AG04450 (cell line): Measurements from ENCODE around the gene ACO2. TPM values are rescaled to one million over a fixed set of nuclear protein-coding genes. Genes with fewer than 3 reads are reported as not detected.

Experiments
- CTCF ChIA-PET: fragments of 300-600, 350-600 bp; formaldehyde crosslinking; extraction: SDS; loops from one replicate; lab custom pipeline; 2022; ENCODE audit warnings: antibody characterized with exemption, inconsistent platforms; lab: Charles Lee
- POLR2A ChIA-PET: fragments of 350-600 bp; formaldehyde crosslinking; extraction: SDS; loops from one replicate; lab custom pipeline; 2021; ENCODE audit warnings: antibody characterized with exemption, inconsistent platforms; lab: Yijun Ruan, JAX
- DNase-seq: peaks from one replicate; pipeline ENCODE4 v3.0.0-alpha.2; 2011; ENCODE audit warnings: low read depth, low spot score
- H3K27ac ChIP-seq: one replicate; pipeline ENCODE4 v1.5.1; 2012; ENCODE audit warnings: low read depth, low read length, control low read depth
- H3K27me3 ChIP-seq: one replicate; pipeline ENCODE4 v1.6.0; 2012; ENCODE audit warnings: low read length; ENCODE audit not compliant: control insufficient read depth, insufficient read depth
- H3K4me3 ChIP-seq: 2 replicates; pipeline ENCODE4 v1.5.1; 2011; ENCODE audit warnings: mild to moderate bottlenecking, low read depth, low read length, control low read depth
- H3K9me3 ChIP-seq: 2 replicates; pipeline ENCODE4 v1.5.1; 2012; ENCODE audit warnings: low read length; ENCODE audit not compliant: control insufficient read depth, insufficient read depth
- CTCF ChIP-seq: IDR thresholded peaks from 2 replicates; pipeline ENCODE4 v1.5.1; 2011; ENCODE audit warnings: low read depth, low read length, control low read depth, inconsistent platforms
- polyA plus RNA-seq: library from polyadenylated mRNA; depleted of rRNA; stranded (reverse); fragments of >200 nt; gene quantifications from 2 replicates; pipeline ENCODE4 v1.2.3, GENCODE V29; 2011

The ACO2 gene
- polyA plus RNA-seq, 1 experiment: 32.2 TPM

GRCh38 chr22:41537203-41537602, 68.3 kb downstream of the ACO2 start:
- no peaks in the 10 kb centered on the region for H3K27me3 ChIP-seq
- TF ChIP-seq CTCF: no peak
- no peak overlapping the region for H3K4me3 ChIP-seq
- no peak overlapping the region for H3K27ac ChIP-seq
- ChIA-PET POLR2A (interaction anchor here (0.6 kb wide), 1 partner anchor 17 kb away, joined by 3 read pairs; no protein-coding TSS in a partner anchor), CTCF (no interaction called here)
- H3K9me3 ChIP-seq: no peaks in the 10 kb centered on the region; the same call in 1 of the 2 replicates
- no peak for DNase-seq

- H3K4me3 ChIP-seq: no peak overlapping the region
- ChIA-PET CTCF (interaction anchor here (0.7 kb wide), 1 partner anchor 17 kb away, joined by 3 read pairs; no protein-coding TSS in a partner anchor), POLR2A (no interaction called here)
- H3K27ac ChIP-seq: no peak overlapping the region
- TF ChIP-seq CTCF: no peak
- H3K9me3 ChIP-seq: no peaks in the 10 kb centered on the region; the same call in 1 of the 2 replicates
- no peaks in the 10 kb centered on the region for H3K27me3 ChIP-seq
- no peak for DNase-seq
Observed at GRCh38 chr22:41538583-41538982, 69.7 kb downstream of the ACO2 start.

- Histone ChIP-seq H3K9me3 (no peaks in the 10 kb centered on the region; the same call in 1 of the 2 replicates), H3K27me3 (no peaks in the 10 kb centered on the region), H3K4me3 (no peak overlapping the region), H3K27ac (no peak overlapping the region)
- TF ChIP-seq CTCF: no peak
- CTCF ChIA-PET: interaction anchor here (0.7 kb wide), 1 partner anchor 17 kb away, joined by 3 read pairs; no protein-coding TSS in a partner anchor
- POLR2A ChIA-PET: no interaction called here
- DNase-seq: no peak
Observed at GRCh38 chr22:41539146-41540005, 70.5 kb downstream of the ACO2 start.

GRCh38 chr22:41540006-41540315, 71.0 kb downstream of the ACO2 start:
- no peak for TF ChIP-seq CTCF
- POLR2A ChIA-PET: no interaction called here
- Histone ChIP-seq H3K27me3 (no peaks in the 10 kb centered on the region), H3K9me3 (no peaks in the 10 kb centered on the region; the same call in 1 of the 2 replicates), H3K27ac (no peak overlapping the region), H3K4me3 (no peak overlapping the region)
- CTCF ChIA-PET: no interaction called here
- DNase-seq: no peak

GRCh38 chr22:41540365-41540764, 71.4 kb downstream of the ACO2 start:
- DNase-seq: no peak
- no peaks in the 10 kb centered on the region for H3K27me3 ChIP-seq
- ChIA-PET CTCF (no interaction called here), POLR2A (no interaction called here)
- H3K9me3 ChIP-seq: no peaks in the 10 kb centered on the region; the same call in 1 of the 2 replicates
- no peak for TF ChIP-seq CTCF
- no peak overlapping the region for H3K27ac ChIP-seq
- no peak overlapping the region for H3K4me3 ChIP-seq
